Endothelial cell of umbilical vein (primary cell): ENCODE measurements around the gene SLC9A2. TPM values are rescaled to one million over a fixed set of nuclear protein-coding genes. Genes with fewer than 3 reads are reported as not detected.

Experiments
- BruUV-seq: library from RNA; stranded (reverse); fragments of 400-500 nt; replicated peaks from 2 replicates; lab custom pipeline; 2021; lab: Mats Ljungman, UMichigan
- CTCF ChIA-PET: fragments of 300-600, 350-600 bp; sonication (Branson Sonifier 250); formaldehyde crosslinking; loops from one replicate; lab custom pipeline; 2021; ENCODE audit warnings: antibody characterized with exemption, inconsistent platforms; lab: Charles Lee
- POLR2A ChIA-PET: fragments of 300-600, 350-600 bp; sonication (Branson Sonifier 250); formaldehyde crosslinking; loops from one replicate; lab custom pipeline; 2021; ENCODE audit warnings: antibody characterized with exemption, inconsistent platforms; lab: Charles Lee
- DNase-seq: peaks from one replicate; pipeline ENCODE4 v3.0.0-alpha.2; 2011; ENCODE audit warnings: low read depth, low spot score
- FAIRE-seq: peaks from 2 replicates; lab custom pipeline; 2011; peaks lifted over from hg19 to GRCh38; lab: Jason Lieb, UNC
- H2AFZ ChIP-seq: 2 replicates; pipeline ENCODE4 v1.6.0; 2012; ENCODE audit warnings: low read depth, low read length, control low read depth, inconsistent platforms
- H3K27ac ChIP-seq: 2 replicates; pipeline ENCODE4 v1.5.1; 2011; ENCODE audit warnings: low read depth, mild to moderate bottlenecking, control low read depth, low read length, moderate library complexity; ENCODE audit not compliant: insufficient read depth
- H3K27me3 ChIP-seq, 2 experiments: 2 replicates each; pipeline versions ENCODE4 v1.6.0 to v1.6.1; 2011; ENCODE audit warnings: low read length in 2 of 2, mixed read lengths in 1 of 2; ENCODE audit not compliant: control insufficient read depth in 2 of 2, insufficient read depth in 2 of 2
- H3K36me3 ChIP-seq, 2 experiments: 2 replicates in 1 of 2; 3 replicates in 1 of 2; pipeline ENCODE4 v1.5.1; 2011; ENCODE audit warnings: low read length in 2 of 2, mild to moderate bottlenecking in 1 of 2, moderate library complexity in 1 of 2; ENCODE audit not compliant: control insufficient read depth in 2 of 2, insufficient read depth in 2 of 2; ENCODE audit errors: extremely low read depth in 1 of 2
- H3K4me1 ChIP-seq: 3 replicates; pipeline ENCODE4 v1.5.1; 2011; ENCODE audit warnings: mild to moderate bottlenecking, low read length; ENCODE audit not compliant: control insufficient read depth, insufficient read depth; ENCODE audit errors: extremely low read depth
- H3K4me2 ChIP-seq: 2 replicates; pipeline ENCODE4 v1.6.1; 2011; ENCODE audit warnings: low read length, control low read depth, mixed read lengths; ENCODE audit not compliant: insufficient read depth
- H3K4me3 ChIP-seq, 3 experiments: fragments of 200-600 bp in 1 of 3; sonication (generic), shearing (Covaris generic) in 1 of 3; replicated peaks in 1 of 3; 2 replicates each; pipeline ENCODE4 v1.5.1; 2011 to 2016; ENCODE audit warnings: control low read depth in 3 of 3, low read length in 3 of 3, mild to moderate bottlenecking in 2 of 3, inconsistent platforms in 1 of 3, low read depth in 1 of 3, moderate library complexity in 1 of 3; ENCODE audit not compliant: insufficient read depth in 1 of 3
- H3K79me2 ChIP-seq: 2 replicates; pipeline ENCODE4 v1.6.0; 2012; ENCODE audit warnings: low read length, inconsistent platforms; ENCODE audit not compliant: control insufficient read depth, insufficient read depth
- H3K9ac ChIP-seq: replicated peaks from 2 replicates; pipeline ENCODE3; 2011; ENCODE audit warnings: low read length, control low read depth; ENCODE audit not compliant: insufficient read depth; ENCODE audit errors: extremely low read depth
- H3K9me1 ChIP-seq: replicated peaks from 3 replicates; pipeline ENCODE4 v1.6.0; 2011; ENCODE audit warnings: mild to moderate bottlenecking, low read length; ENCODE audit not compliant: control insufficient read depth, insufficient read depth; ENCODE audit errors: extremely low read depth
- H3K9me3 ChIP-seq: replicated peaks from 2 replicates; pipeline ENCODE4 v1.5.1; 2012; ENCODE audit warnings: low read length, inconsistent platforms; ENCODE audit not compliant: control insufficient read depth, insufficient read depth
- H4K20me1 ChIP-seq: replicated peaks from 2 replicates; pipeline ENCODE3; 2011; ENCODE audit warnings: mild to moderate bottlenecking, low read length; ENCODE audit not compliant: control insufficient read depth, insufficient read depth; ENCODE audit errors: extremely low read depth
- CTCF ChIP-seq, 2 donors: IDR thresholded peaks; 1 replicate in 1 of 2; 2 replicates in 1 of 2; pipeline ENCODE4 v1.5.1; 2011; ENCODE audit warnings: low read length in 2 of 2, mild to moderate bottlenecking in 2 of 2, moderate library complexity in 2 of 2, control low read depth in 1 of 2, inconsistent platforms in 1 of 2, low read depth in 1 of 2; ENCODE audit not compliant: insufficient read depth in 1 of 2; ENCODE audit errors: extremely low read depth in 1 of 2
- EZH2 ChIP-seq: IDR thresholded peaks from 2 replicates; pipeline ENCODE4 v1.6.1; 2012; ENCODE audit warnings: borderline replicate concordance, low read depth, mild to moderate bottlenecking, moderate library complexity, low read length, inconsistent platforms; ENCODE audit not compliant: severe bottlenecking
- FOS ChIP-seq: IDR thresholded peaks from 2 replicates; pipeline ENCODE4 v1.6.1; 2011; ENCODE audit warnings: mild to moderate bottlenecking, low read length, moderate library complexity, borderline replicate concordance; ENCODE audit not compliant: insufficient read depth
- GATA2 ChIP-seq: IDR thresholded peaks from 2 replicates; pipeline ENCODE4 v1.7.0; 2011; ENCODE audit warnings: low read depth, mild to moderate bottlenecking, moderate library complexity, mixed read lengths, low read length; ENCODE audit not compliant: insufficient read length, insufficient read depth
- JUN ChIP-seq: IDR thresholded peaks from 2 replicates; pipeline ENCODE4 v1.6.1; 2011; ENCODE audit warnings: borderline replicate concordance, low read depth; ENCODE audit not compliant: insufficient read length, insufficient read depth
- MAX ChIP-seq: IDR thresholded peaks from 2 replicates; pipeline ENCODE4 v1.6.1; 2011; ENCODE audit not compliant: insufficient read depth, insufficient read length
- MYC ChIP-seq: IDR thresholded peaks from one replicate; pipeline ENCODE4 v1.6.1; 2011; ENCODE audit warnings: mild to moderate bottlenecking, low read depth, low read length
- POLR2A ChIP-seq: IDR thresholded peaks from 2 replicates; pipeline ENCODE4 v1.6.1; 2012; ENCODE audit warnings: low read depth, mild to moderate bottlenecking, control low read depth, low read length
- POLR2AphosphoS5 ChIP-seq: IDR thresholded peaks from 2 replicates; pipeline ENCODE4 v1.6.1; 2012; ENCODE audit warnings: low read depth, mild to moderate bottlenecking, control low read depth, low read length, moderate library complexity; ENCODE audit not compliant: insufficient read depth
- dilution Hi-C: fragments of 300-500 bp; cut with MboI; formaldehyde crosslinking; loops from one replicate; pipeline ENCODE4 v1.15.0; 2019; ENCODE audit warnings: low sequenced_read_pairs; ENCODE audit not compliant: extremely low pct_ligation_motif_present
- intact Hi-C: fragments of 100-400 bp; cut with micrococcal nuclease; formaldehyde crosslinking; loops from one replicate; pipeline ENCODE4 v1.10.0; 2022
- polyA plus RNA-seq, 4 experiments: library from polyadenylated mRNA; depleted of rRNA in 3 of 4; stranded (reverse) in 3 of 4; unstranded in 1 of 4; fragments of >200 nt; gene quantifications; 2 replicates each; pipeline versions ENCODE4 v1.2.1 to v1.2.3, GENCODE V29; 2011 to 2012; ENCODE audit warnings: missing spikeins in 1 of 4
- total RNA-seq: library from RNA; stranded (reverse); gene quantifications from 2 replicates; pipeline ENCODE4 v1.2.3, GENCODE V29; 2021

Gene SLC9A2
- total and polyA plus RNA-seq, 2 donors (not counting 3 experiments of a cell fraction or from before 2014, with no cell fraction given), result 0.03 TPM; not detected in 1

GRCh38 chr2:102589444-102589843 is 29.9 kb upstream of the SLC9A2 start:
- no peak for DNase-seq
- no TSS peak for BruUV-seq
- Histone ChIP-seq H3K27ac (no peak overlapping the region), H3K9me3 (no peaks in the 10 kb centered on the region), H3K27me3 (peaks cover 20 to 22% of the 10 kb centered on the region in 2 experiments), H3K9ac (no peak overlapping the region), H2AFZ (no peak overlapping the region), H3K36me3 (no peaks in the 10 kb centered on the region), H3K4me2 (no peak overlapping the region), H3K79me2 (no peaks in the 10 kb centered on the region), H3K4me1 (no peaks in the 10 kb centered on the region), H4K20me1 (no peaks in the 10 kb centered on the region), H3K4me3 (no peak overlapping the region), H3K9me1 (no peaks in the 10 kb centered on the region)
- ChIA-PET CTCF (interaction anchor here (1.0 to 2.2 kb wide), 2 partner anchors 26 to 116 kb away, joined by 3 to 12 read pairs; partner anchors contain the start of gene SLC9A4), POLR2A (no interaction called here)
- intact Hi-C loops, result no loop called here
- TF ChIP-seq POLR2AphosphoS5 (no peak), MYC (no peak), FOS (no peak), EZH2 (no peak), POLR2A (no peak), CTCF (IDR thresholded peaks at IDR 0.05; ENCODE audit: extremely low read depth in 1 of 2, insufficient read depth in 1 of 2, low read depth in 1 of 2, low read length in 2 of 2) (no peak), GATA2 (no peak), JUN (no peak), MAX (no peak)
- dilution Hi-C loops, result loop anchor here (25.0 kb wide), 1 partner anchor 102 kb away; no protein-coding TSS in a partner anchor
- no peak for FAIRE-seq
